HCT116 (cell line): Measurements from ENCODE around the gene HEMK1. TPM values are rescaled to one million over a fixed set of nuclear protein-coding genes. Genes with fewer than 3 reads are reported as not detected.

Experiments used
- ATAC-seq: fragments of 200-7000 bp; cut with Tn5 transposase; 2 replicates; pipeline ENCODE4 v1.9.1; 2020; ENCODE audit warnings: mild to moderate bottlenecking, moderate library complexity
- BruUV-seq: library from RNA; stranded (reverse); fragments of 400-500 nt; replicated peaks from 2 replicates; lab custom pipeline; 2021; lab: Mats Ljungman, UMichigan
- CTCF ChIA-PET: fragments of 300-600 bp; sonication (Branson Sonifier 250); formaldehyde crosslinking; loops from one replicate; lab custom pipeline; 2021; ENCODE audit warnings: antibody characterized with exemption; lab: Charles Lee
- POLR2A ChIA-PET: fragments of 300-600, 350-600 bp; sonication (Branson Sonifier 250); formaldehyde crosslinking; loops from one replicate; lab custom pipeline; 2021; ENCODE audit warnings: antibody characterized with exemption; lab: Charles Lee
- RAD21 ChIA-PET, 2 experiments: fragments of 300-600 bp; sonication (Branson Sonifier 250); formaldehyde crosslinking; loops; one replicate each; lab custom pipeline; 2023; ENCODE audit warnings: low total read pairs in 2 of 2; ENCODE audit not compliant: uncharacterized antibody in 2 of 2, unreplicated experiment in 2 of 2, low non-redundant PET in 1 of 2; lab: Charles Lee
- DNase-seq: peaks from one replicate; pipeline ENCODE4 v3.0.0-alpha.2; 2010; ENCODE audit warnings: low read depth, low spot score
- H2AFZ ChIP-seq: fragments of 200-600 bp; shearing (Covaris generic), sonication (generic); 2 replicates; pipeline ENCODE4 v1.6.1; 2017; ENCODE audit warnings: low read depth, mixed run types, mixed read lengths, antibody characterized with exemption, low read length; ENCODE audit not compliant: poor library complexity, severe bottlenecking
- H3K27ac ChIP-seq: 2 replicates; pipeline ENCODE4 v1.5.1; 2012; ENCODE audit warnings: low read depth, low read length
- H3K27me3 ChIP-seq: fragments of 200-600 bp; sonication (generic); 2 replicates; pipeline ENCODE4 v1.6.1; 2016; ENCODE audit warnings: mixed run types, low read length, mixed read lengths; ENCODE audit not compliant: insufficient read depth
- H3K36me3 ChIP-seq, 2 experiments: fragments of 200-500 bp in 1 of 2; fragments of 200-600 bp in 1 of 2; sonication (Bioruptor generic) in 1 of 2; sonication (generic) in 1 of 2; 2 replicates each; pipeline versions ENCODE4 v1.5.1 to v1.6.1; 2014 to 2016; ENCODE audit warnings: low read length in 2 of 2, inconsistent platforms in 1 of 2, mixed read lengths in 1 of 2, mixed run types in 1 of 2; ENCODE audit not compliant: insufficient read depth in 2 of 2, control insufficient read depth in 1 of 2
- H3K4me1 ChIP-seq, 2 experiments: fragments of 200-600 bp in 1 of 2; sonication (generic) in 1 of 2; 2 replicates each; pipeline versions ENCODE4 v1.5.1 to v1.6.1; 2012 to 2017; ENCODE audit warnings: low read length in 2 of 2, inconsistent platforms in 1 of 2, mild to moderate bottlenecking in 1 of 2, mixed read lengths in 1 of 2, mixed run types in 1 of 2, moderate library complexity in 1 of 2; ENCODE audit not compliant: insufficient read depth in 2 of 2, control insufficient read depth in 1 of 2
- H3K4me2 ChIP-seq: fragments of 200-600 bp; sonication (generic); 2 replicates; pipeline ENCODE4 v1.6.1; 2017; ENCODE audit warnings: mixed run types, low read length, mixed read lengths
- H3K4me3 ChIP-seq, 2 experiments: fragments of 200-600 bp in 1 of 2; sonication (generic) in 1 of 2; replicated peaks in 1 of 2; 2 replicates each; pipeline ENCODE4 v1.5.1; 2011 to 2016; ENCODE audit warnings: low read length in 2 of 2, control low read depth in 1 of 2, low read depth in 1 of 2, mild to moderate bottlenecking in 1 of 2, mixed read lengths in 1 of 2, mixed run types in 1 of 2
- H3K79me2 ChIP-seq: fragments of 200-600 bp; sonication (generic); 2 replicates; pipeline ENCODE4 v1.6.1; 2017; ENCODE audit warnings: mild to moderate bottlenecking, mixed run types, low read length, moderate library complexity, mixed read lengths; ENCODE audit not compliant: insufficient read depth
- H3K9ac ChIP-seq: fragments of 200-600 bp; sonication (generic); 2 replicates; pipeline ENCODE4 v1.6.1; 2016; ENCODE audit warnings: low read length, mixed read lengths
- H3K9me2 ChIP-seq: fragments of 200-600 bp; sonication (generic), shearing (Covaris generic); 2 replicates; pipeline ENCODE4 v1.6.1; 2017; ENCODE audit warnings: mixed run types, mild to moderate bottlenecking, moderate library complexity; ENCODE audit not compliant: insufficient read depth
- H3K9me3 ChIP-seq, 2 experiments: fragments of 200-500 bp in 1 of 2; fragments of 200-600 bp in 1 of 2; sonication (Bioruptor generic) in 1 of 2; sonication (generic) in 1 of 2; 2 replicates each; pipeline ENCODE4 v1.6.1; 2014 to 2017; ENCODE audit warnings: low read length in 2 of 2, mixed read lengths in 2 of 2, inconsistent platforms in 1 of 2, low read depth in 1 of 2, mild to moderate bottlenecking in 1 of 2, mixed run types in 1 of 2, moderate library complexity in 1 of 2; ENCODE audit not compliant: control insufficient read depth in 1 of 2, insufficient read depth in 1 of 2
- H4K20me1 ChIP-seq: fragments of 200-600 bp; sonication (generic), shearing (Covaris generic); 2 replicates; pipeline ENCODE4 v1.6.1; 2017; ENCODE audit warnings: mixed run types, mild to moderate bottlenecking, moderate library complexity; ENCODE audit not compliant: insufficient read depth
- ATF3 ChIP-seq: IDR thresholded peaks from 2 replicates; pipeline ENCODE4 v1.6.1; 2012
- CBX3 ChIP-seq: IDR thresholded peaks from 2 replicates; pipeline ENCODE4 v1.6.1; 2012; ENCODE audit warnings: low read depth
- CEBPB ChIP-seq: IDR thresholded peaks from 2 replicates; pipeline ENCODE4 v1.6.1; 2012; ENCODE audit warnings: low read depth
- CTCF ChIP-seq, 3 experiments: fragments of 200-600 bp in 1 of 3; sonication (generic) in 1 of 3; IDR thresholded peaks in 2 of 3; conservative IDR thresholded peaks in 1 of 3; 2 replicates each; pipeline ENCODE4 v1.5.1; 2012 to 2017; ENCODE audit warnings: low read depth in 2 of 3, low read length in 2 of 3, antibody characterized with exemption in 1 of 3, borderline replicate concordance in 1 of 3, control low read depth in 1 of 3, mild to moderate bottlenecking in 1 of 3, mixed read lengths in 1 of 3, mixed run types in 1 of 3, moderate library complexity in 1 of 3; ENCODE audit not compliant: insufficient read depth in 1 of 3
- EGR1 ChIP-seq: IDR thresholded peaks from 2 replicates; pipeline ENCODE4 v1.6.1; 2012; ENCODE audit warnings: low read depth
- EZH2 ChIP-seq: fragments of 200-600 bp; sonication (generic); IDR thresholded peaks from 2 replicates; pipeline ENCODE4 v1.6.1; 2017; ENCODE audit warnings: antibody characterized with exemption, mixed run types
- FOSL1 ChIP-seq: IDR thresholded peaks from 2 replicates; pipeline ENCODE4 v1.6.1; 2012; ENCODE audit warnings: low read depth
- JUND ChIP-seq: IDR thresholded peaks from 2 replicates; pipeline ENCODE4 v1.6.1; 2012
- MAX ChIP-seq: IDR thresholded peaks from 2 replicates; pipeline ENCODE4 v1.6.1; 2012
- POLR2AphosphoS5 ChIP-seq: IDR thresholded peaks from 2 replicates; pipeline ENCODE4 v1.6.1; 2011; ENCODE audit warnings: mild to moderate bottlenecking, low read depth, low read length, moderate library complexity
- RAD21 ChIP-seq: IDR thresholded peaks from 2 replicates; pipeline ENCODE4 v1.6.1; 2012; ENCODE audit warnings: low read depth, mild to moderate bottlenecking
- REST ChIP-seq: IDR thresholded peaks from 2 replicates; pipeline ENCODE4 v1.6.1; 2012; ENCODE audit warnings: low read depth
- SIN3A ChIP-seq: IDR thresholded peaks from 2 replicates; pipeline ENCODE4 v1.6.1; 2012; ENCODE audit warnings: low read depth
- SP1 ChIP-seq: IDR thresholded peaks from 2 replicates; pipeline ENCODE4 v1.6.1; 2012; ENCODE audit warnings: low read depth
- SRF ChIP-seq: IDR thresholded peaks from 2 replicates; pipeline ENCODE4 v1.6.1; 2012; ENCODE audit warnings: low read depth
- TCF7L2 ChIP-seq: IDR thresholded peaks from 2 replicates; pipeline ENCODE4 v1.7.0; 2011; ENCODE audit warnings: borderline replicate concordance, inconsistent platforms; ENCODE audit not compliant: insufficient read depth, insufficient read length; ENCODE audit errors: extremely low read depth
- YY1 ChIP-seq: IDR thresholded peaks from 2 replicates; pipeline ENCODE4 v1.6.1; 2011; ENCODE audit warnings: low read length, low read depth, moderate library complexity, mild to moderate bottlenecking; ENCODE audit not compliant: insufficient replicate concordance; ENCODE audit errors: extremely low read depth
- ZBTB33 ChIP-seq: IDR thresholded peaks from 2 replicates; pipeline ENCODE4 v1.6.1; 2011; ENCODE audit warnings: mild to moderate bottlenecking, low read length, moderate library complexity; ENCODE audit not compliant: insufficient replicate concordance; ENCODE audit errors: extremely low read depth
- ZFX ChIP-seq: fragments of 450-650 bp; IDR thresholded peaks from 2 replicates; pipeline ENCODE4 v1.6.1; 2017
- intact Hi-C: fragments of 100-400 bp; cut with micrococcal nuclease; formaldehyde crosslinking; loops from 2 replicates; pipeline ENCODE4 v1.10.0; 2022
- total RNA-seq: library from RNA; stranded (reverse); gene quantifications from one replicate; pipeline ENCODE4 v1.2.1, GENCODE V29; 2021; ENCODE audit not compliant: unreplicated experiment

Gene HEMK1
- total RNA-seq, 1 experiment from 2014 or later = 20.5 TPM

GRCh38 chr3:50539356-50540286 is 29.7 kb upstream of the HEMK1 start:
- intact Hi-C loops = no loop called here
- no peak overlapping the region for H2AFZ ChIP-seq

More at GRCh38 chr3:50539356-50540286, 29.7 kb upstream of the HEMK1 start:
- no TSS peak for BruUV-seq
- peaks cover 20% of the 10 kb centered on the region; the same call in 1 of the 2 replicates for H3K27me3 ChIP-seq
- no peak overlapping the region for H3K9ac ChIP-seq
- H4K20me1 ChIP-seq = no peaks in the 10 kb centered on the region
- H3K27ac ChIP-seq = no peak overlapping the region
- H3K36me3 ChIP-seq = no peaks in the 10 kb centered on the region
- POLR2A ChIA-PET = no interaction called here
- H3K4me2 ChIP-seq = no peak overlapping the region
- H3K9me2 ChIP-seq = no peaks in the 10 kb centered on the region
- no peak for TF ChIP-seq POLR2AphosphoS5
- TF ChIP-seq CEBPB = no peak
- TF ChIP-seq TCF7L2 = no peak
- TF ChIP-seq JUND = no peak
- TF ChIP-seq FOSL1 = no peak
- no peak for TF ChIP-seq RAD21
- no peak for TF ChIP-seq EGR1
- no peak for TF ChIP-seq ZFX
- TF ChIP-seq SP1 = no peak
- no peak for TF ChIP-seq CBX3
- no peak for TF ChIP-seq YY1
- TF ChIP-seq SIN3A = no peak
- TF ChIP-seq SRF = no peak
- TF ChIP-seq ZBTB33 = no peak
- TF ChIP-seq MAX = no peak
- TF ChIP-seq REST = no peak
- TF ChIP-seq CTCF (IDR thresholded peaks at IDR 0.05 in 2 of 3, conservative IDR thresholded peaks at IDR 0.05 in 1 of 3; ENCODE audit: borderline replicate concordance in 1 of 3, insufficient read depth in 1 of 3, low read depth in 2 of 3, low read length in 2 of 3) = no peak
- TF ChIP-seq EZH2 = no peak
- TF ChIP-seq ATF3 = no peak
- H3K79me2 ChIP-seq = no peaks in the 10 kb centered on the region
- no peak for ATAC-seq
- CTCF ChIA-PET = interaction anchor here (0.9 kb wide), 1 partner anchor 193 kb away, joined by 3 read pairs; no protein-coding TSS in a partner anchor
- H3K4me1 ChIP-seq = peaks cover 0 to 11% of the 10 kb centered on the region in 2 experiments; a peak in 2 of 4 replicates
- H3K4me3 ChIP-seq = no peak overlapping the region
- DNase-seq = no peak
- RAD21 ChIA-PET = no interaction called here
- no peaks in the 10 kb centered on the region for H3K9me3 ChIP-seq
